SU-DHL-6 (cell line): Measurements from ENCODE around the gene IFT52.

Experiments used
- H2AFZ ChIP-seq: fragments of 200-600 bp; sonication (generic); 2 replicates; pipeline ENCODE4 v1.6.1; 2014; ENCODE audit warnings: low read depth, mild to moderate bottlenecking, moderate library complexity, mixed read lengths, antibody characterized with exemption, low read length; ENCODE audit not compliant: severe bottlenecking
- H3F3A ChIP-seq: fragments of 200-600 bp; shearing (Covaris generic); 2 replicates; pipeline ENCODE4 v1.6.0; 2016; ENCODE audit warnings: antibody characterized with exemption, mild to moderate bottlenecking; ENCODE audit not compliant: insufficient read depth
- H3K27ac ChIP-seq: fragments of 200-600 bp; sonication (generic); 2 replicates; pipeline ENCODE4 v1.5.1; 2016; ENCODE audit warnings: low read depth, mild to moderate bottlenecking, low read length, moderate library complexity, mixed read lengths
- H3K27me3 ChIP-seq: fragments of 200-600 bp; sonication (generic), shearing (Covaris generic); 2 replicates; pipeline ENCODE4 v1.6.0; 2014; ENCODE audit warnings: mild to moderate bottlenecking, low read length
- H3K36me3 ChIP-seq: fragments of 200-600 bp; sonication (generic); 2 replicates; pipeline ENCODE4 v1.6.1; 2014; ENCODE audit warnings: mild to moderate bottlenecking, low read length, mixed read lengths
- H3K4me2 ChIP-seq: fragments of 300-600, 200-600 bp; shearing (Covaris generic), sonication (generic); 2 replicates; pipeline ENCODE4 v1.6.0; 2014; ENCODE audit warnings: low read length, low read depth, mild to moderate bottlenecking; ENCODE audit not compliant: poor library complexity, severe bottlenecking
- H3K4me3 ChIP-seq: fragments of 200-600 bp; sonication (generic); 2 replicates; pipeline ENCODE4 v1.5.1; 2014; ENCODE audit warnings: antibody characterized with exemption, low read length, mild to moderate bottlenecking, mixed read lengths; ENCODE audit not compliant: insufficient read depth, poor library complexity, severe bottlenecking
- H3K79me2 ChIP-seq: fragments of 200-600 bp; sonication (generic); 2 replicates; pipeline ENCODE4 v1.6.1; 2014; ENCODE audit warnings: mild to moderate bottlenecking, low read length, moderate library complexity; ENCODE audit not compliant: insufficient read depth
- H3K9ac ChIP-seq: fragments of 200-600 bp; sonication (generic); 2 replicates; pipeline ENCODE4 v1.7.0; 2014; ENCODE audit warnings: mild to moderate bottlenecking, low read length
- H3K9me2 ChIP-seq: fragments of 200-600 bp; sonication (generic); replicated peaks from 2 replicates; pipeline ENCODE4 v1.6.1; 2014; ENCODE audit warnings: low read length; ENCODE audit not compliant: insufficient read depth
- H3K9me3 ChIP-seq: fragments of 200-600 bp; sonication (generic); 2 replicates; pipeline ENCODE4 v1.6.1; 2014; ENCODE audit warnings: low read length, mixed read lengths; ENCODE audit not compliant: insufficient read depth
- H4K20me1 ChIP-seq: fragments of 200-600 bp; sonication (generic); 2 replicates; pipeline ENCODE4 v1.6.1; 2014; ENCODE audit warnings: low read depth, mild to moderate bottlenecking, antibody characterized with exemption, low read length, moderate library complexity, mixed read lengths
- EZH2phosphoT487 ChIP-seq: fragments of 200-600 bp; sonication (generic), shearing (Covaris generic); conservative IDR thresholded peaks from 2 replicates; pipeline ENCODE4 v1.6.1; 2018; ENCODE audit warnings: mild to moderate bottlenecking, antibody characterized with exemption, low read length, moderate library complexity, mixed read lengths
- TF ChIP-seq, protein P1 (sequence below): fragments of 200-600 bp; sonication (generic); IDR thresholded peaks from one replicate; pipeline ENCODE4 v1.5.1; 2017; ENCODE audit warnings: antibody characterized with exemption, mild to moderate bottlenecking, low read length, moderate library complexity; ENCODE audit not compliant: insufficient read depth, poor library complexity, severe bottlenecking

IFT52 gene

DNA sequence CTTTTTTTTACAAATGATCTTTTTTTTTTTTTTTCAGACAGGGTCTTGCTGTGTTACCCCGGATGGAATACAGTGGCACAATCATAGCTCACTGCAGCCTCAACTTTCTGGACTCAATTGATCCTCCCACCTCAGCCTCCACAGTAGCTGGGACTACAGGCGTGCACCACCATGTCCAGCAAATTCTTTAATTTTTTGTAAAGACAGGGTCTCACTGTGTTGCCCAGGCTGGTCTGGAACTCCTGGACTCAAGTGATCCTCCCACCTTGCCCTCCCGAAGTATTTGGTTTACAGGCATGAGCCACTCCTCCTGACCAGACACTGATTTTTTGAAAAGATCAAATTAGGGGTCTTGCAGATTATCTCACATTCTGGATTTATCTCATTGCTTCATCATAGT, 65.2 kb downstream of the IFT52 start:
- Histone ChIP-seq H4K20me1 (no peaks in the 10 kb centered on the region), H3K9me2 (no peaks in the 10 kb centered on the region), H3K79me2 (no peaks in the 10 kb centered on the region), H3F3A (peaks cover 8% of the 10 kb centered on the region; the same call in 1 of the 2 replicates), H3K9me3 (no peaks in the 10 kb centered on the region), H3K36me3 (no peaks in the 10 kb centered on the region), H3K27me3 (no peaks in the 10 kb centered on the region), H3K4me2 (peak overlapping the region; percentile 75), H3K4me3 (no peak overlapping the region), H3K27ac (peak overlapping the region; percentile 58; the same call in 1 of the 2 replicates), H3K9ac (0 out of 2 replicates have a peak overlapping the region, but pooled peaks have one; percentile 81), H2AFZ (no peak overlapping the region)
- TF ChIP-seq, protein P1, sequence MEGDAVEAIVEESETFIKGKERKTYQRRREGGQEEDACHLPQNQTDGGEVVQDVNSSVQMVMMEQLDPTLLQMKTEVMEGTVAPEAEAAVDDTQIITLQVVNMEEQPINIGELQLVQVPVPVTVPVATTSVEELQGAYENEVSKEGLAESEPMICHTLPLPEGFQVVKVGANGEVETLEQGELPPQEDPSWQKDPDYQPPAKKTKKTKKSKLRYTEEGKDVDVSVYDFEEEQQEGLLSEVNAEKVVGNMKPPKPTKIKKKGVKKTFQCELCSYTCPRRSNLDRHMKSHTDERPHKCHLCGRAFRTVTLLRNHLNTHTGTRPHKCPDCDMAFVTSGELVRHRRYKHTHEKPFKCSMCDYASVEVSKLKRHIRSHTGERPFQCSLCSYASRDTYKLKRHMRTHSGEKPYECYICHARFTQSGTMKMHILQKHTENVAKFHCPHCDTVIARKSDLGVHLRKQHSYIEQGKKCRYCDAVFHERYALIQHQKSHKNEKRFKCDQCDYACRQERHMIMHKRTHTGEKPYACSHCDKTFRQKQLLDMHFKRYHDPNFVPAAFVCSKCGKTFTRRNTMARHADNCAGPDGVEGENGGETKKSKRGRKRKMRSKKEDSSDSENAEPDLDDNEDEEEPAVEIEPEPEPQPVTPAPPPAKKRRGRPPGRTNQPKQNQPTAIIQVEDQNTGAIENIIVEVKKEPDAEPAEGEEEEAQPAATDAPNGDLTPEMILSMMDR = no peak

DNA sequence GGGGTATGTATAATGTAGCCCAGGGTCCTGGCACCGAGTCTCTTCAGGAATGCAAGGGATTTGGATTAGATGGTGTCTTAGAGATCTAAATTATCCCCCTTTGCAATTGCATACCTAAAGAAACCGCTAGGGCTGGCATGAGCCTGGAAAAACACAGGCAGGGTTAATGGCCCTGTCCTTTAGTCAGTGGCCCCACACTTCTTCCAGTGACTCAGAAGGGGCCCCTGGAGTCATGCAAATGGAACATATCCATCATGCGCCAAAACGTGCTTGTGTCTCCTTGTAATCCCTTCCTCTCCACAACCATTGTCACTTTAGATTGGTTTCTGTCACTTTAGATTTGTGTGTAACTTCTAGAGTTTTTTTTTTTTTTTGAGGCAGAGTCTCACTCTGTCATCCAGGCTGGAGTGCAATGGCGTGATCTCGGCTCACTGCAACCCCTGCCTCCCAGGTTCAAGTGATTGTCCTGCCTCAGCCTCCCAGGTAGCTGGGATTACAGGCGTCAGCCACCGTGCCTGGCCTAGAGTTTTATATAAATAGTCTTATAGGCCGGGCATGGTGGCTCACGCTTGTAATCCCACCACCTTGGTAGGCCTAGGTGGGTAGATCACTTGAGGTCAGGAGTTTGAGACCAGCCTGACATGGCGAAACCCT, 67.5 kb downstream of the IFT52 start:
- peak overlapping the region; percentile 81 for H3K9ac ChIP-seq
- H3K4me2 ChIP-seq = peak overlapping the region; percentile 75
- H3K9me2 ChIP-seq = no peaks in the 10 kb centered on the region
- H3F3A ChIP-seq = peaks cover 8% of the 10 kb centered on the region; the same call in 1 of the 2 replicates
- TF ChIP-seq EZH2phosphoT487 = no peak
- TF ChIP-seq, protein P1 = no peak
- no peaks in the 10 kb centered on the region for H3K79me2 ChIP-seq
- peak overlapping the region; percentile 67 for H3K4me3 ChIP-seq
- no peaks in the 10 kb centered on the region for H3K36me3 ChIP-seq
- H3K27me3 ChIP-seq = no peaks in the 10 kb centered on the region
- peak overlapping the region; percentile 58 for H3K27ac ChIP-seq
- peak overlapping the region; percentile 93 for H2AFZ ChIP-seq
- no peaks in the 10 kb centered on the region for H4K20me1 ChIP-seq
- no peaks in the 10 kb centered on the region for H3K9me3 ChIP-seq

DNA sequence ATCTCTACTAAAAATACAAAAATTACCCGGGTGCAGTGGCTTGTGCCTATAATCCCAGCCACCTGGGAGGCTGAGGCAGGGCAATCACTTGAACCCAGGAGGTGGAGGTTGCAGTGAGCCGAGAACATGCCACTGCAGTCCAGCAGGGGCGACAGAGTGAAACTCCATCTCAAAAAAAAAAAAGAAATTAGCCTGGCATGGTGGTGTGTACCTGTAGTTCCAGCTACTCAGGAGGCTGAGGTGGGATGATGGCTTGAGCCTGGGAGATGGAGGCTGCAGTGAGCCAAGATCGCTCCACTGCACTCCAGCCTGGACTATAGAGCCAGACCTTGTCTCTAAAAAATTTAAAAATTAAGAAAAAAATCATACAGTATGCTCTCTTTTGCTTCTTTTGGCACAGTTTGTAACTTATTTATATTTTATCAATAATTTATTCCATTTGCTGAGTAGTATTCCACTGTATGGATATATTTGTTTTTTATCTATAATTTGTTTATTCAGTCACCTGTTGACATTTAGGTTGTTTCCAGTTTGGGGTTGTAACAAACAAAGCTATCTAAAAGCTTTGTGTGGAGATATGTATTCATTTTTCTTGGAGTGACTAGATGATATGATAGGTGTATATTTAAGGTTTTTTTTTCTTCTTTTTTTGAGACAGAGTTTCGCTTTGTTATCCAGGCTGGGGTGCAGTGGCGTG, 68.1 kb downstream of the IFT52 start:
- H3K4me3 ChIP-seq = no peak overlapping the region
- no peak overlapping the region for H2AFZ ChIP-seq
- H4K20me1 ChIP-seq = no peaks in the 10 kb centered on the region
- H3K79me2 ChIP-seq = no peaks in the 10 kb centered on the region
- peak overlapping the region; percentile 58; the same call in 1 of the 2 replicates for H3K27ac ChIP-seq
- H3K27me3 ChIP-seq = no peaks in the 10 kb centered on the region
- no peaks in the 10 kb centered on the region for H3K9me2 ChIP-seq
- no peaks in the 10 kb centered on the region for H3K9me3 ChIP-seq
- H3K36me3 ChIP-seq = no peaks in the 10 kb centered on the region
- peaks cover 8% of the 10 kb centered on the region; the same call in 1 of the 2 replicates for H3F3A ChIP-seq
- H3K9ac ChIP-seq = peak overlapping the region; percentile 81
- peak overlapping the region; percentile 75 for H3K4me2 ChIP-seq
- TF ChIP-seq, protein P1 = peak; percentile 27
- no peak for TF ChIP-seq EZH2phosphoT487
